Fibroblast of peridontal ligament (primary cell): ENCODE measurements around the gene FER1L5.

ENCODE experiments used
- DNase-seq: peaks from one replicate; pipeline ENCODE4 v3.0.0-alpha.2; 2010; ENCODE audit errors: extremely low read depth

Gene FER1L5

DNA sequence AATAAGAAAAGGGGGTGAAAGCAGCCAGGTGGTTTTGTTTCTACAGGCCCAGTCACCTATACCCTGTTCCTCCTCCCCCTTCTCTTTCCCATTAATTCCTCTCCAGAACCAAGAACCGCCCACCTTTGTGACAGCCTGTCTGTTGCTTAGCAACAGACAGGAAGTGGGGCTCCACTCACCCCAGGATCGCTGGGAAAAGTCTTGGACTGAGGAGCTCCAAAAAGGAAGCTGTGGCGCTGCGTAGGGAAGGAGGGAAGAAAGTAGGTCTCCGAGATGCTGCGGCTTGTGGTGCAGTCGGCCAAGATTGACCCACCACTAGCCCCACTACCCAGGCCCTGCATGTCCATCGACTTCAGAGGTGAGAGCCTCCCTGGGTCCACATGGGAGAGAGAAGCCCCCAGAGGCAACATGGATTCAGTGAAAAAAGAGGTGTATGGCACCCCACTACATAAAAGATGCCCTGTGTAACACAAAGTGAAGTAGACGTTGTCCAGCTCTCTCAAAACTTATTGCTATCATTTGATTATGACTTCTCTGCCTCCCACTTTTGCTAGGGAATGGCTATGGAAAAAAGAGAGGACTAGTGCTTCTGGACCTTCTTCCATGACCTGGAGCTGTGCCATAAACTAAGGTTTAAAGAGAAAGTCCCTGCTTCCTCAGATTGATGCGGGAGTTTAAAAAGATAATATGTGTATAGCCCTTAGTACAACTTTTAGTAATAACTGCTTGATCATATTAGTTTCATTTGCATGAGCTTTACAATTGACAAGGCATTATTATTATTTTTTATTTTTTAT is at the start of gene FER1L5:
Gene FER1L5 (plus strand): TSS at position 201 of the 797 bp plus-strand sequence. CDS start 73 bp downstream, at position 274.
- peak; percentile 49 for DNase-seq

DNA sequence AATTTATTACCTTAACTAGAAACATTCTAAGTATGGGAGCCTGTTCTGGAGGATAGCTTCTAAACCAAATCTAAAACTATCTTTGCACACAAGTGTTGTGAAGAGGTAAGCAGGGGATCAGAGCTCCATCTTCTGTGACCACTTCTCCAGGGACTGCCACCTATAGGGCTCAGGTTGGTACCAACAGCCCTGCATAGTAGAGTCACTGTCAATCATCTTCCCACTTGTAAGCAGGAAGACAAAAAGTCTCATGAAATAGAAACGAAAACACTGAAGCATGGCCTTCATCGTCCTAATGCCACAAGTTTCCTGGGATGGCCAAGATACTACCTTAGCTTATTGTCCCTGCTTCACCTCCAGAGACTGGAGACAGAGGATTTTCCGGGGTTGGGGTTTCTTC is 48.3 kb upstream of the FER1L5 start:
- DNase-seq = no peak

DNA sequence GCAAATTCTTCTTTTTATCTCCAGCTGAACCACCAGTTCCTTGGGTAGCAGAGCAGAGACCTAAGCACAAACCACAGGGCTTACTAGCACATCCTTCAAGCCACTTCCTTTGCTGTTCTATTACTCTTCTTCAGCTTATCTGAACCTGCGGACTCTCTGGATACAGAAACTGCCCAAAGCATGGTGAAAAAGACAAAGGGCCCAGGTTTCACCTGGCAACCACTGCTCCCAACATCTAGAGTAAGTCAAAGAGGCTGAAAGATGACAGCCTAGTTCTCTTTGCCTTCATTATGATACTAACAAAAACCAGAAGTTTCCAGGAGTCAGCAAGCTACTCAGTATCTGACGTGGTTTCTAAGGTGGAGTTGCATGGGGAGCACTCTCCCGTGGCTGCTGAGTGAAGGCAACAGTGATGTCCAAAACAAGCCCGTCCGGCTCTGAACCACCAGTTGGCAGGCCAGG is 47.8 kb upstream of the FER1L5 start:
- DNase-seq = no peak

DNA sequence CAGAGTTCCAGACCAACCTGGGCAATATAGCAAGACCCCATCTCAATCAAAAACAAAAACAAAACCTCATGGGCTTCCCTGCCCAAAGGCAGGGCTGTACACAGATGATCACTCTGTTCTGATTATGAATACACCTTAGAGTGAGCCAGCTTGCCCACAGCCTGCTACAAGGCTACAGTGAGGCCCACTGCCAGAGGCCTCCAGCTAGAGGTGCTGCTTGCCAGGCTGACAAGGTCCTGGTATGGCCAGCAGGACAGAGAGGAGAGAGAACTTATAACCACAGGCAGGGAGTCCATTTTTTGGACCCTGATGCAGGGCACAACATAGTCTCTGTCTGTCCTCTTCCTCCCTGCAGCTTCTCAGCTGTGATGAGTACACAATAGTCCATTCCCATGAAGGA is 46.0 kb upstream of the FER1L5 start:
- no peak for DNase-seq

DNA sequence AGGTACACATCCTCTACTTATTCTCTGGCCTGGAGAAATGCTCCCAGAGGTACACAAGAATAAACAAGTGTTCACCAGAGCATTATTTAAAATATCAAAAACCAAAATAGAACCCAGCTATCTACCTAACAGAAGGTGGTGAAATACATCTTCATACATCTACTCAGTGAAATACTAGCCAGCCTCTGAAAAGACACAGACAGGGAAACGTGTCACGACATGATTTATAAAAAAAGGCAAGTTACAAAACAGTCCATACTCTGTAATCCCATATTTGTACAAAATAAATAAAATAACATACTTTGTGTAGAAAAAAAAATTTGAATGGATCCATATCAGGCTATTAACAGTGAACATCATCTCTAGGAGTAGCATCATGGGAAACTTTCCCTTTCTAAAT is 42.6 kb upstream of the FER1L5 start:
- no peak for DNase-seq

DNA sequence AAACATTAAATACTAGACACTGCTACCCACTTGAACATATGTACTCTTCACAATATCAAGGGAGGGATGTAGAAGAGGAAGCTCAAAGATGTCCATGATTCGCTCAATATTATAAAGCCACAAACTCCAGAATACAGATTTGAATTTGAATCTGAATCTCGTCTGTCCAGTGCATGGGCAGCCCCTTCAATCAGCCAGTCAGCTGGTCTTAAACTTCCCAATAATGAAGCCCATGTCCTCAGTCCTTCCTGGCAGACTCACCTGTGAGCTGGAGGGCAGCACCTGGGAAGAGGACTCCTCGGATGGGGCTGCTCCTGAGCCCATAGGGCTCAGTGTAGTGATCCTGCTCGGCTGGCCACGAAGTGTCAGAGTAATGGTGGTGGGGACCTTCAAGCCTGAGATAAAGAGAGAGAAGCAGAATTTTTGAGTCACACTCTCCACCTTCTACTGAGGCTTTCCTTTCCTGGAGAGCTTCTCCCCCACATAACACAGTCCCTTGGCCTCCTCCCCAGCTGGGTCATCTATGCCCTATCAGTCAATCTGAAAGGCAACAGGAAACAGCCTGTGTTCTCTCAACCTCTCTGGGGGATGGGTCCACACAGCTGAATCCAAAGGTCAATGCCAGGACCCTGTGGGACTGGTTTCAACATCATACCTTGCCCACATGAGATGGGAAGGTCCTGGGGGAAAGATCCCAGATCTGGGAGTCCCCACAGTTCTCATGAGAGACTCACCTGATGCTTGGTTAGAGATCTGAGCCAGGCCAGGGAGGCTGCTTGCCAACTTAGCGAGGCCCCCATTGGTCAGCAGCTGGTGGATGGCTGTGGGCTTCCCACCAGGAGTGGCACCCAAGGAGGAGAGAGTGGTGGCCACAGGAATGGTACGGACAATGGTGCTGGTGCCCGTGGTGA is 40.9 kb upstream of the FER1L5 start:
- no peak for DNase-seq

DNA sequence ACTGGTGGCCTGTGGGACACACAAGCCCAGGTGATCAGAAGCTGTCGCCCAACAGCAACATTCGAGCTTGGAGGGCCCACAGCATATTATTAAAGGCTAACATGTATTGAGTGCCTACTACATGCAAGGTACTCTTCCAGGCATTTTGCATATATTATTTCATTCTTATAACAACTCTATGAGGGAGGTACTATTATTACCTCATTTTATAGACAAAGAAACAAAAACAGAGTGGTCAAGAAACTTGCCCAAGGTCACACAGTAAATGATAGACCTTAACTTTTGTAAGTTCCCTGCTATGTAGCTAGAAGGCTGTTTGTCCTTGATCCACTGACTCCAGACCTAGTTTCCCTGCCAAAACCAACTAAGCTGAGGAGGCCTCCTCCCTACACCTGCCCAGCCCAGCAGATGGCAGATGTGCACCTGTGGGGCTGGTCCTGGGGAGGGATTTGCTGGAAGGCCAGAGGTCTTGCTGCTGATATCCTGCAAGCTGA is 40.2 kb upstream of the FER1L5 start:
- DNase-seq = no peak

DNA sequence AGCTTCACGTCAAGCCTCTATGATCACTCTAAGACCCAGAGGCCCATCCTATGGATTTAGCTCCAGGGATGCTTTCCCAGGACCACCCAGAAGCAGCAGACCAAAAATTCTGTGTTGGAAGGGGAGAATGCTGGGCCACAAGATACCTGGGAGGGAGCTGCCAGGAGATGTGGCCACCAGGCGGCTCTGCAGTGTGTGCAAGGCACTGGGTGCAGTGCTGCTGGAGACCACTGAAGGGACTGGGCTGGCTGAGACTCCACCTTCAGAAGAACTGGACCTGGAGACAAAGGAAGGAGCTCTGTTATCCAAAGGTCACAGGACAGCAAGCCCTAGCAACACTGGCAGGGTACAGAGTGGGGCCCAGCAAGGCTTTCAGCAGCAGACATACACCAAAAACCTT is 38.5 kb upstream of the FER1L5 start:
- no peak for DNase-seq

DNA sequence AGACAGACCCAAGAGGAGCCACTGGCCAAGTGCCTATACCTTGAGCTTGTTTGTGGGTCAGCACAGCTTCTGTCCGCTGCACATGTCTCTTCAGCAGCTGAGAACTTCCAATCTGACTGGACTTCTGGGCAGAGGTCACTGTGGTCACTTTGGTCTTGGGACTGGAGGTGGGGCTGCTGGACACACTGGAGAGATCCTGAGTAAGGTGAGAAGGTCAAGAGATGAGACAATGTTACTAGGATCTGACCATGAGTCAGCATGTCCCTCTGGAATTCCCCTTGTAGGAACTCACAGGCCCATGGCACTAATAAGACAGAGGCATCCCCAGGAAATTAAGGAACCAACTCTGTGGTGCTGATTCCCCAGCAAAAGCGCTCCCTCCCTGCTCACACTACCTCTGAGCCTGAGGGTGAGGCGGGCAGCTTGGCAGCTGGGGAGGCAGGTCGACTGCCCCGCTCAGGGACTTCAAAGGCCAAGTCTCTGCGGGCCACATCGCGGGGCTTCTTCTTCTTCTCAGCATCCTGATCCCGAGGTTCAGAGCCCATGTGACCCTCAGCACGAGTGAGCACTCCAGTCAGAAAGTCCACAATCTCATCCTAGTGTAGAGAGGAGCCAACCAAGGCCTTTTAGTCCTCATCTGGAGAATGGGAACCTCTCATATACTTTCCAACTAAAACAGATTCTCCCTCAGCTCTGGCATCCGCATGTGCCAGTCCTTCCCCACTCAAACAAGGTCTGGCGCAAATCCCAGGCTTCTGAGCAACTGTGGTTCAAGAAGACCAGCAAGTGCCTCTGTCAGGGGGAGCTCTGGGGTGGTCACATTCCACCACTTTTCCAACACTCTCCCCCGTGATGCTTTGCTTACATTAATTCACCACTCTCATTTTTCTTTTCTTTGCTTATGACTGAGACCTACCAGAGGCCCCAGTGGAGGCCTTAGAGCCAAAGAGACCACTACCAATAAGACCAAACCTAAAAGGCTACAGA is 33.8 kb upstream of the FER1L5 start:
- DNase-seq = peak; percentile 70

DNA sequence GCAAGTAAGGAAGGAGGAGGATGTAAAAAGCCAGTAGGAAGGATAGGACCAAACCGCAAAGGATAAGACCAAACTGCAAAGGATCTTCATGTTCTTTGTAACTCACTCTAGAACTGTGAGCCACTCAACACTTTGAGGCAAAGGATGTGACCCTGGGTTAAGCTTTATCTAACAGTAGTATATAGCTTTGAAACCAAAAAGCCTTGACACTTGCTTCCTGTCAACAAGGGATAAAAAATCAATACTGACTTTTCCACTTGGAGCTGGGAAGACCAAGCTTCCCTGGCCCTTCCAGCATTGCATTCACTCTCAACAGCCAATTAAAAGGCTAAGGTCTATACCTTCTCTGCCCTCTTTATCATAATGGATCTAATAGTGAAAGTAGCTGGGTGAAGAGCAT is 26.4 kb upstream of the FER1L5 start:
- DNase-seq = no peak

DNA sequence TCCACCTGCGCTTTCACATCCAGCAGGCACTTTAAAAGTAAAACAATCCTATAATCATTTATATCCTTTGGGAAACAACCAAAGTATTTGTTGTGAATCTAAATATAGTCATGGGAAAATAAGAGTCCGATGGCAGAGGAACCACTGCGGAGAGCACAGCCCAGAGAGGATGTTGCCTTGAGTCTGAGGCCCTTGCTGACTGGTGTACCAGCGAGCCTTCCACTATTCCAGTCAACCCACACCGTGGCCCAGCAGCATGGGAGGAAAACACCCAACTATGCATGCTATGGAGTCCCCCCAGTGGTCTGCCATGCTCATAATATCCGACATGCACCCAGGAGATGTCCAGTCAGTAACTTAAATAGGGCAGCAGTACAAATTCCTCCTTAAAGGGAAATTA is 26.0 kb upstream of the FER1L5 start:
- DNase-seq = no peak

DNA sequence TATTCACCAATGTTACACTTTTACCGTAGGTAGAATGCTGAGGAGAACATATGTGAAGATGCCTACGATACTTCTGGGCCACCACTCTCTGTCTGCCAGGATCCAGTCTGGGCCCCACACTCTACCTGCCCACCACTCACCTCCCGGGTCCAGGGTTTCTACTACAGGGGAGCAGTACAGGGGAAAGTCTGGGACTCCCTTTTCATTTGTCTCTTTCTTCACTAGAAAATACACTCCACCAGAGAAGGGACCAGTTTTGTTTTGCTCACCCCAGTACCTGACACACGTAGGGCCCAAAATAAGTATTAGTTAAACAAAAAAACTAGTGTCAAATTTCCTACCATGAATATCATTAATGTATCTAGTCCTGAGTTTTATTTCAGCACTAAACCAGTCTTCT is 25.6 kb upstream of the FER1L5 start:
- DNase-seq = no peak

DNA sequence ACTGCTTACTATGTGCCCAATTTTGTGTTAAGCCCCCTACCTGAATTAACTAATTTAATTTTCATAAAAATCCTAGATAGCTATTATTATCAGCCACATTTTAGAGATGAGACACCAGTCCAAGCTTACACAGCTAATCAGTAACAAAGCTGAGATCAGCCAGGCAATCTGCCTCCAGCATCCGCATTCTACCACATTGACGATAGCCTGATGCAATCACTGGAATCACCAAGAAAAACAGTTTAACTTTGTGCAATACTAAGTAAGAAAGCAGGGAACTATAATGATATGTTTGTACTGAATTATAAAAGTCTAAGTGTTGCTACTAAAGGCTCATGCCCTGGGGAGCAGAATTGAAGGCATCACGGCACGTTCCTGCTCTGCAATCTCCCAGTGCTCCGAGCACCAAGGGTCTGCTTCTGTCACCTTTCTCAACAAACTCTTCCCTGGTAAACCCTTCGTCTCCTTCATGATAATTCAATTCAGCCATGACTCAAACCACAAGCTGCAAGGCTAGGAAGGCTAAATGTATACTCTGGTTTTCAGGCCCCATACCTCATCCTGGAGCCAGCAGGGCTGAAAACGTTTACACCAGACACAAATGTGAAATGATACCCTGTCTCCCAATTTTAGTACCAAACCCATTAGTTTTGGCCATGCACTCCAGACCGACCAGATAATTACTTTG is 23.8 kb upstream of the FER1L5 start:
- peak; percentile 99 for DNase-seq

DNA sequence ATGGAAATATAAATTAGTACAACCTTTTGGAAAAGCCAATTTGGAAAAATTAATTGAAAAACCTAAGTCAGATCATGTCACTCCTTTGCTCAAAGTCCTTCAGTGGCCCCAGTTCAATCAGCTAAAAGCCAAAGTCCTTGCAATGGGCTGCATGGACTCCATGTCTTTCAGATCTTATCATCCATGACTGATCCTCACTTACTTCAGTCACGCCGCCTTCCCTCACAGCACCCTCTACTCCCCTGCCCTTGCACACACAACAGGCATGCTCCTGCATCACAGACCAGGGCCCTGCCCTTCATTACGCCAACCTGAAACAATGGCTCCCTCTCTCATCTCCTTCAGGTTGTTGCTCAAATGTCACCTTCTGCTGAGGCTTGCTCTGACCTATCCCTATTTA is 20.0 kb upstream of the FER1L5 start:
- DNase-seq = no peak

DNA sequence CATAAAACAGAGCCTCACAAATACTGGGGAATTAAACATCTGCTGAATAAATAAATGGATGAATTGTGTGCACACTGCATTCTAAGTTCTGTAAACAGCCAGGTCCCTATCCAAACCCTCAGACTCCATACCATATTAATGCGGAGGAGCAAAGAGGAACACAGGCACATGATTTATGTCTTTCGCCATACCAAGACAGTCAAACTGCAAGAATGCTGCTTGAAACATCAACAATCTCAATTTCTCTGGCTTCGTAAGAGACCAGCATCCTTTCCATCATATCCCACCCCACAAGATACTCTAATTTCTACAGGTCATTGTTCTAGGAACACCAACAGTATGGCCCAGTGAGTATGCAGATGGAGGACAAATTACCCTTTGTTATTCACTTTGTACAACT is 19.4 kb upstream of the FER1L5 start:
- peak; percentile 19 for DNase-seq

DNA sequence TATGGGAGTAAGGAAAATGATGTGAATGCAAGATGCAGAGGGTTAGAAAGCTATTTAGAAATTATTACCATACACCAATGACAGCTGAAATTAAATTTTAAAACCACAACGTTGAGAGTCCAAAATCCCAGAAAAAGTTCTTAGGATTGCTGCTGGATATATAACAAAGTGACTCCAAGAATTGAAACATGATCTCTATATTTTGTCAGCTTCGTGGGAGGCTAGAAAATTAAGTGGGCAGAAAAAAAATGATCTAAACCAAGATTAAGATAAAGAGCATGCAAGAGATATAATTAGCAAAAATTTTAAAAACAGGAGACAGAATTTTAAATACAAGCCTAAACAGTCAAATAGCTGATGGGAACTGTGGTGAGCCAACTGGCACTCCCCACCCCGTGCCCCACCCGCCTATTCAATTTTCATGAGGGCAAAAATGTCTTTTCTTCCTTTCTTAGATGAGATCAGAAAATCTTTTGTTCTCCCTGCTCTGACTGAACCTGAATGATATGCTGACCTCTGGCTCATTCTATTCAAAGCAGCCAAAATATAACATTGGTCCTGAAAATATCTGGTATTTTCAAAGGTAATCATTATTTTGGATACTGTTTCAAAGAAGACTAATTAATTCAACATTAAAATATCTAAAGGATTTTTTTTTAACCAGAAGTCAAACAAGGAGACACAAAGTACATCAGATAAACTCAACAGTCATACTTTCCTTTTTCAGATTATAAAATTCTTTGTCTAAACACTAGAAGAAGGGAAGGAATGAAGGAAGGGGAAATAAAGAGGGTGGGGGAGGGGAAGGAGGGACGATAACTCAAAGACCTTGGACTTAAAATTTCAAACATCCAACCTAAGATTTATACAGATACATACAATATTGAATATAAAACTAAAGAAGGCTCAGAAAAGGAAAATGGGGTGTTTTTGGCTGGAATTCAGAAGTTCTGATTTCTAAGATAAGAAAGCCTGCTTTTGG is 16.7 kb upstream of the FER1L5 start:
- DNase-seq = peak; percentile 65

DNA sequence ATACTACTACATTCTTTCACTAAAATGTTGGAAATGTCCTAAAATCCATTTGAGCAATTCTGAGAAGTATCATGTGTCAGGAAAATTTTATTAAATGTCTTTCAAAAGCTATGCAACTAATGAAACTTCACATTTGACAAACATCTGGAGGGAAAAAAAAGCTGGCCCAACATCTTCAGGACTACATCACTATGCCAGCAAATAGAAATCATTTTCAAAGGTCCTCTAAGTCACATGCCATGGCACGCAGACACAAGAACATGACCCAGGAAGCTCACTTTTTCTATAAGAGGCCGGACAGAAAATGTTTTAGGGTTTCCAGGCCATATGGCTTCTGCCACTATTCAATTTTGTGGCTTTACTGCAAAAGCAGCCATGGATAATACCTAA is 16.0 kb upstream of the FER1L5 start:
- peak; percentile 40 for DNase-seq

DNA sequence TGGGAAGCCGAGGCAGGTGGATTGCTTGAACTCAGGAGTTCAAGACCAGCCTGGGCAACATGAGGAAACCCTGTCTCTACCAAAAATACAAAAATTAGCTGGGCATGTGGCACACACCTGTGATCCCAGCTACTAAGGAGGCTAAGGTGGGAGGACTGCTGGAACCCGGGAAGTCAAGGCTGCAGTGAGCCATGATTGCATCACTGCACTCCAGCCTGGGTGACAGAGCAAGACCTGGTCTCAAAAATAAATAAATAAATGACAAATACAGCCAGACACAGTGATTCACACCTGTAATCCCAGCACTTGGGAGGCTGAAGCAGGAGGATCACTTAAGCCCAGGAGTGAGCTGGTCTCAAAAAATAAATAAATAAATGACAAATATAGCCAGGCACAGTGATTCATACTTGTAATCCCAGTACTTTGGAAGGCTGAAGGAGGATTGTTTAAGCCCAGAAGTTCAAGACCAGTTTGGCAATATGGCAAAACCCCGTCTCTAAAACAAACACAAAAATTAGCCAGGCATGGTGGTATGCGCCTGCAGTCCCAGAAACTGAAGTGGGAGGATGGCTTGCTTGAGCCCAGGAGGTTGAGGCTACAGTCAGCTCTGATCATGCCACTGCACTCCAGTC is 10.6 kb upstream of the FER1L5 start:
- peak; percentile 92 for DNase-seq

DNA sequence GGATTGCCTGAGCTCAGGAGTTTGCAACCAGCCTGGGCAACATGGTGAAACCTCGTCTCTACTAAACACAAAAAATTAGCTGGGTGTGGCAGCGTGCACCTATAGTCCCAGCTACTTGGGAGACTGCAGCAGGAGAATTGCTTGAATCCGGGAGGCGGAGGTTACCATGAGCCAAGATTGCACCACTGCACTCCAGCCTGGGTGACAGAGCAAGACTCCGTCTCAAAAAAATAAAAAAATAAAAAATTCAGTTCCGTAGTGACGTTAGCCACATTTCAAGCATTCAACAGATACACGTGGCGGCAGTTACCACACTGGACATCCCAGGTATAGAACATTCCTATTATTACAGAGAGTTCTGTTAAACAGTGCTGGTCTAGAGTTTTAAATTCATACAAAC is 8.9 kb upstream of the FER1L5 start:
- no peak for DNase-seq
